Measurements from ENCODE around the gene PDE4D. TPM values are rescaled to one million over a fixed set of nuclear protein-coding genes. Genes with fewer than 3 reads are reported as not detected.

PDE4D gene
- total RNA-seq, 1 donor from 2014 or later = 50.0 TPM

- H3K4me1 Mint-ChIP-seq (ENCODE audit: unreplicated experiment) = no peaks in the 10 kb centered on the region
- peaks cover 3% of the 10 kb centered on the region for H3K27me3 Mint-ChIP-seq
- H3K27ac Mint-ChIP-seq = no peak overlapping the region
- no peaks in the 10 kb centered on the region for H3K9me3 Mint-ChIP-seq
- no peaks in the 10 kb centered on the region for H3K36me3 Mint-ChIP-seq
- DNase-seq (ENCODE audit: extremely low spot score, unreplicated experiment) = no peak
- no peak for TF ChIP-seq CTCF (conservative IDR thresholded peaks at IDR 0.05)
- no peak overlapping the region for H3K4me3 Mint-ChIP-seq
Observed at GRCh38 chr5:59856358-59856757, 37.2 kb downstream of the PDE4D start.

GRCh38 chr5:59850766-59851165 is 42.8 kb downstream of the PDE4D start:
- Mint-ChIP-seq H3K27me3 (no peaks in the 10 kb centered on the region), H3K4me3 (no peak overlapping the region), H3K4me1 (ENCODE audit: unreplicated experiment) (no peaks in the 10 kb centered on the region), H3K9me3 (no peaks in the 10 kb centered on the region), H3K27ac (no peak overlapping the region), H3K36me3 (no peaks in the 10 kb centered on the region)
- TF ChIP-seq CTCF (conservative IDR thresholded peaks at IDR 0.05) = no peak
- no peak for DNase-seq (ENCODE audit: extremely low spot score, unreplicated experiment)

GRCh38 chr5:59847586-59847985 is 45.9 kb downstream of the PDE4D start:
- no peak for TF ChIP-seq CTCF (conservative IDR thresholded peaks at IDR 0.05)
- H3K9me3 Mint-ChIP-seq = no peaks in the 10 kb centered on the region
- no peak overlapping the region for H3K27ac Mint-ChIP-seq
- H3K36me3 Mint-ChIP-seq = no peaks in the 10 kb centered on the region
- H3K27me3 Mint-ChIP-seq = no peaks in the 10 kb centered on the region
- no peaks in the 10 kb centered on the region for H3K4me1 Mint-ChIP-seq (ENCODE audit: unreplicated experiment)
- DNase-seq (ENCODE audit: extremely low spot score, unreplicated experiment) = no peak
- no peak overlapping the region for H3K4me3 Mint-ChIP-seq

- DNase-seq (ENCODE audit: extremely low spot score, unreplicated experiment) = no peak
- H3K4me3 Mint-ChIP-seq = no peak overlapping the region
- H3K27ac Mint-ChIP-seq = no peak overlapping the region
Observed at GRCh38 chr5:59845730-59846129, 47.8 kb downstream of the PDE4D start.

DNA sequence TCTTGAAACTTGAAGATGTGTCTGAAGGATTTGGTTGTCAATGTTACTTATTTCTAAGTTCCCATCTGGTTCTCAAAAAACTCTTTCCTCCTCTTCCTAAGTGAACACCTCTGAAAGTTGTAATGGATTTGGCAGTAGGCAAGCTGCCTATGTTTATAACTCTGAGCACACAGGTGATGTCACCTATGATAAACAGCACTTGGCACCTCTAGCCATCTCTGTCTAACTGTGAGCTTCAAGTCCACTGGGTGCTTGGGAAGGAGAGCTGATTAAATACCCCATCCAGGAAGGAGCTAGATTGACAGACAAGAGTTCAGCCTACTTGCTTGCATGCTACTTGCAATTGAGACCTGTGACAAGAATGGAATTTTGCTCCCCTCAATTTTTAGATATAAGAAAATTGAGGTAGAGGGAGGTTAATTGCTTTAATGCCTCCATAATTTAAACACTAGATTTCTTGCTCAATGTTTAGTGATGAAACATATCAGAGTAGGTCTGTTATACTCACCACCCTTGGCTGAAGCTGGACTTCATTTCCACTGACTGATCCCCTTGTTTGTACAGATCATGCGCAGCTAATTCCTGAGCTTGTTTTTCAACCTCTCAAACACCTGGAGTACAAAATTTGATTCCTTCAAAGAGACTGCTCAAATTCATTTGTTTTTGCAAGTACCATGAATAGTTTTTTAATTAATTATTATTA is 49.9 kb downstream of the PDE4D start:
- TF ChIP-seq CTCF (conservative IDR thresholded peaks at IDR 0.05) = no peak
- no peak for DNase-seq (ENCODE audit: extremely low spot score, unreplicated experiment)
- Mint-ChIP-seq H3K27me3 (no peaks in the 10 kb centered on the region), H3K27ac (no peak overlapping the region), H3K9me3 (no peaks in the 10 kb centered on the region), H3K4me3 (no peak overlapping the region), H3K4me1 (ENCODE audit: unreplicated experiment) (peaks cover 6% of the 10 kb centered on the region), H3K36me3 (no peaks in the 10 kb centered on the region)

More at GRCh38 chr5:59845730-59846129, 47.8 kb downstream of the PDE4D start:
- no peak for TF ChIP-seq CTCF (conservative IDR thresholded peaks at IDR 0.05)
- no peaks in the 10 kb centered on the region for H3K9me3 Mint-ChIP-seq
- no peaks in the 10 kb centered on the region for H3K4me1 Mint-ChIP-seq (ENCODE audit: unreplicated experiment)
- H3K36me3 Mint-ChIP-seq = no peaks in the 10 kb centered on the region
- no peaks in the 10 kb centered on the region for H3K27me3 Mint-ChIP-seq

All from type B pancreatic cell (in vitro differentiated cells).